Measurements from ENCODE around the gene HEMK1.
A peak's percentile ranks its signal among the peaks of the same experiment; 100 is the strongest.

HEMK1 gene

GRCh38 chr3:50567386-50568167 lies 1.7 kb upstream of the HEMK1 start, which contains the start of gene C3orf18:
Gene C3orf18 (minus strand): TSS chr3:50567747. CDS start chr3:50565699, 2,048 bp downstream.
- TF ChIP-seq CTCF (conservative IDR thresholded peaks at IDR 0.05; ENCODE audit: low read length): no peak
- H3K4me3 ChIP-seq (ENCODE audit: low read length): peak within 1 kb of the TSS; percentile 70
- peak; percentile 89 for DNase-seq (ENCODE audit: low read depth)

GRCh38 chr3:50570508-50571279 lies 1.4 kb downstream of the HEMK1 start:
- peak overlapping the region; percentile 97 for H3K4me3 ChIP-seq (ENCODE audit: low read length)

GRCh38 chr3:50571486-50571885 lies 2.2 kb downstream of the HEMK1 start:
- H3K4me3 ChIP-seq (ENCODE audit: low read length): no peak overlapping the region
- no peak for TF ChIP-seq CTCF (conservative IDR thresholded peaks at IDR 0.05; ENCODE audit: low read length)
- DNase-seq (ENCODE audit: low read depth): no peak

More at GRCh38 chr3:50570508-50571279, 1.4 kb downstream of the HEMK1 start:
- no peak for TF ChIP-seq CTCF (conservative IDR thresholded peaks at IDR 0.05; ENCODE audit: low read length)
- DNase-seq (ENCODE audit: low read depth): no peak

- no peak overlapping the region for H3K4me3 ChIP-seq (ENCODE audit: low read length)
- TF ChIP-seq CTCF (conservative IDR thresholded peaks at IDR 0.05; ENCODE audit: low read length): peak; percentile 98
- DNase-seq (ENCODE audit: low read depth): peak; percentile 67
These were observed 2.8 kb downstream of the HEMK1 start for GRCh38 chr3:50572158-50572557.

GRCh38 chr3:50572801-50573371 lies 3.6 kb downstream of the HEMK1 start:
- H3K4me3 ChIP-seq (ENCODE audit: low read length): no peak overlapping the region
- DNase-seq (ENCODE audit: low read depth): no peak
- no peak for TF ChIP-seq CTCF (conservative IDR thresholded peaks at IDR 0.05; ENCODE audit: low read length)

GRCh38 chr3:50573566-50574443 lies 4.5 kb downstream of the HEMK1 start:
- no peak for TF ChIP-seq CTCF (conservative IDR thresholded peaks at IDR 0.05; ENCODE audit: low read length)
- H3K4me3 ChIP-seq (ENCODE audit: low read length): no peak overlapping the region
- DNase-seq (ENCODE audit: low read depth): no peak
